Mesothelial cell of epicardium (in vitro differentiated cells): ENCODE data around the gene FAM20B. TPM values are rescaled to one million over a fixed set of nuclear protein-coding genes. Genes with fewer than 3 reads are reported as not detected.
"Not testable (repeated sequence)": the region's sequence is repeated elsewhere in the genome, so short reads cannot be mapped to it uniquely, and the experiment has no call there.

ENCODE experiments used
- DNase-seq, 2 experiments: peaks; one replicate each; pipeline ENCODE4 v3.0.0; 2021; ENCODE audit warnings: low spot score in 2 of 2; ENCODE audit not compliant: unreplicated experiment in 2 of 2
- H3K27ac Mint-ChIP-seq: 2 replicates; pipeline ENCODE4 v1.8.0; 2021; ENCODE audit warnings: mixed read lengths
- H3K27me3 Mint-ChIP-seq: 2 replicates; pipeline ENCODE4 v1.8.0; 2021; ENCODE audit warnings: low read depth, mixed read lengths
- H3K36me3 Mint-ChIP-seq: 2 replicates; pipeline ENCODE4 v1.8.0; 2021; ENCODE audit warnings: mixed read lengths
- H3K4me1 Mint-ChIP-seq: 2 replicates; pipeline ENCODE4 v1.8.0; 2021; ENCODE audit warnings: mixed read lengths
- H3K4me3 Mint-ChIP-seq: 2 replicates; pipeline ENCODE4 v1.8.0; 2021; ENCODE audit warnings: mild to moderate bottlenecking, moderate library complexity, mixed read lengths
- H3K9me3 Mint-ChIP-seq: 2 replicates; pipeline ENCODE4 v1.8.0; 2021; ENCODE audit warnings: mixed read lengths
- total RNA-seq: library from RNA; stranded (reverse); gene quantifications from 3 replicates; pipeline ENCODE4 v1.2.1, GENCODE V29; 2021
- TF ChIP-seq, protein P1 (sequence below): fragments of 200-600 bp; sonication (generic); IDR thresholded peaks from one replicate; pipeline ENCODE4 v1.5.0; 2021; ENCODE audit warnings: antibody characterized with exemption; ENCODE audit not compliant: unreplicated experiment

FAM20B gene
- total RNA-seq, 1 donor from 2014 or later: 52.2 TPM

DNA sequence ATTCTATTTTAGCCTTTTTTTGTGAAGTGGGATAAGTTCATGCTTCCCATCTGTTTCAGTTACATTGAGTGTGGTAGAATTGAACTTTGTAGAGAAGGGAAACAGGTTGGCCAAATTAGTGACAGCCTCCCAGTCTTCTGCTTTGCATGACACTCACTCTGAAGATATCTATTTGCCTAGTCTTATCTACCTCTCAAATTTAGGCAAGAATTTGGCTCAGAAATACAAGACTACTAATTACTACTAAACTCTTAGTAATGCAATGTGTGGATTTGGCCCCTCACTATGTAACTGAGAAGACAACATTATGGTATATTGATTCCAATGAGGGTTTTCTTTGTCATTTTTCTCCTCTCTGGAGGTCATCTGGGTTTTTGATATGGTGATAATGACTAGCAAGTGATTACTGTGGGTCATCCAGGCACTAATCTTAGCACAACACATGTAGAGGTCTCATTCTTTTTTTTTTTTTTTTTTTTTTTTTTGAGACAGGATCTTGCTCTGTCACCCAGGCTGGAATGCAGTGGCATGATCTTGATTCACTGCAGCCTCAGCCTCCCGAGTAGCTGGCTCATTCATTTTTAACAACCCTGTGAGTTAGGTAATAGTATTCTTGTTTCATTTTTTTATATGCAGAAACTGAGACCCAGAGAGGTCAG, 6.3 kb downstream of the FAM20B start:
- TF ChIP-seq, protein P1, sequence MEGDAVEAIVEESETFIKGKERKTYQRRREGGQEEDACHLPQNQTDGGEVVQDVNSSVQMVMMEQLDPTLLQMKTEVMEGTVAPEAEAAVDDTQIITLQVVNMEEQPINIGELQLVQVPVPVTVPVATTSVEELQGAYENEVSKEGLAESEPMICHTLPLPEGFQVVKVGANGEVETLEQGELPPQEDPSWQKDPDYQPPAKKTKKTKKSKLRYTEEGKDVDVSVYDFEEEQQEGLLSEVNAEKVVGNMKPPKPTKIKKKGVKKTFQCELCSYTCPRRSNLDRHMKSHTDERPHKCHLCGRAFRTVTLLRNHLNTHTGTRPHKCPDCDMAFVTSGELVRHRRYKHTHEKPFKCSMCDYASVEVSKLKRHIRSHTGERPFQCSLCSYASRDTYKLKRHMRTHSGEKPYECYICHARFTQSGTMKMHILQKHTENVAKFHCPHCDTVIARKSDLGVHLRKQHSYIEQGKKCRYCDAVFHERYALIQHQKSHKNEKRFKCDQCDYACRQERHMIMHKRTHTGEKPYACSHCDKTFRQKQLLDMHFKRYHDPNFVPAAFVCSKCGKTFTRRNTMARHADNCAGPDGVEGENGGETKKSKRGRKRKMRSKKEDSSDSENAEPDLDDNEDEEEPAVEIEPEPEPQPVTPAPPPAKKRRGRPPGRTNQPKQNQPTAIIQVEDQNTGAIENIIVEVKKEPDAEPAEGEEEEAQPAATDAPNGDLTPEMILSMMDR: no peak
- DNase-seq: no peak
- Mint-ChIP-seq H3K36me3 (no peaks in the 10 kb centered on the region), H3K4me3 (no peak overlapping the region), H3K9me3 (no peaks in the 10 kb centered on the region), H3K4me1 (peaks cover 55% of the 10 kb centered on the region), H3K27ac (no peak overlapping the region), H3K27me3 (no peaks in the 10 kb centered on the region)

DNA sequence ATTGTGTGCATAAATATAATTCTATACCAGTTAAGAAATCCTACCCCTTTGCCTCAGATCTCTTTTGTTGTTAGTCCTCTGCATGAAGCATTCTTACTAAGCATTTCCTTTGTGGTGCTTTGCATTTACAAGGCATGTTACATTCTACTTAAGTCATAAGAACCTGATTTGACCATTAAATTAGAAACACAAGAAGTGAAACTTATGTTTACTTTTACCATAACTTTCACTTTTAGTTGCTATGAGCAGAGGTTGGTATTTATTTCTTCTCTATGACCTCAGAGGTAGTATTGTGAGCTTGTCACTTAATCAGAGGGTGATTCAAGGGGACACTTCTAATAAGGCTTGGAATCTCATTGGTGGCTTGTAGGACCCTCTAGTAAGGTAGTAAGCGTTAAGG, 9.0 kb downstream of the FAM20B start:
- peak overlapping the region; percentile 7 for H3K27ac Mint-ChIP-seq
- H3K36me3 Mint-ChIP-seq: peaks cover 6% of the 10 kb centered on the region
- H3K4me3 Mint-ChIP-seq: no peak overlapping the region
- H3K27me3 Mint-ChIP-seq: no peaks in the 10 kb centered on the region
- DNase-seq: no peak
- H3K9me3 Mint-ChIP-seq: no peaks in the 10 kb centered on the region
- H3K4me1 Mint-ChIP-seq: peaks cover 57% of the 10 kb centered on the region
- TF ChIP-seq, protein P1: no peak

DNA sequence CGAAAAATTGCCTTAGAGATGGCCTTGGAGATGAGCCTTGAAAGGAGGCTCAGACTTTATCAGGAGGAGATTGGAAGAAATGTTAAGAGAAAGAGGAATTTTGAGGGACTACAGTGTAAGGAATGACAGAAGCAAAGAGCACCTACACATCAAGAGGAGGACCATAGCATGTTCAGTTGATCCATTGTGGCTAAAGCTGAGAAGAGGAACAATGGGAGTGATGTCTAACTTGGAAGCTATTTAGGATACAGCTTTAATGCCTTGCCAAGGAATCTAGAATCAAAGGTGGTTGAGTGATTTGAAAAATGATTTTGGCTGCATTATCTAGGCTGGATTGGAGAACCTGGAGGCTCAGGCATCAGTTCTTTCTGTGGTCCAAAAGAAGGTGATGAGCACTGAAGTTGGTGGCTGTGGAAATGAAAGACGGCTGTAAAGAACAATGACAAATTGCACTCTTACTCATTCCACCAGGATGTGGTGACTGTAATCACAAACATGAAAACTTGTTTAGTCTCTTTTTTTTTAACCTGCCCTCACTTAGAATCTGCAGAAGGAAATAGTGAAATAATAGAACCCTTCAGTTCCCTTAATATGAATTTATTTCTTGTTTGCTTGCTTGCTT, 11.3 kb downstream of the FAM20B start:
- TF ChIP-seq, protein P1: no peak
- H3K36me3 Mint-ChIP-seq: peaks cover 6% of the 10 kb centered on the region
- no peak for DNase-seq
- H3K9me3 Mint-ChIP-seq: no peaks in the 10 kb centered on the region
- H3K27me3 Mint-ChIP-seq: no peaks in the 10 kb centered on the region
- H3K4me3 Mint-ChIP-seq: no peak overlapping the region
- H3K27ac Mint-ChIP-seq: no peak overlapping the region
- H3K4me1 Mint-ChIP-seq: peaks cover 45% of the 10 kb centered on the region

DNA sequence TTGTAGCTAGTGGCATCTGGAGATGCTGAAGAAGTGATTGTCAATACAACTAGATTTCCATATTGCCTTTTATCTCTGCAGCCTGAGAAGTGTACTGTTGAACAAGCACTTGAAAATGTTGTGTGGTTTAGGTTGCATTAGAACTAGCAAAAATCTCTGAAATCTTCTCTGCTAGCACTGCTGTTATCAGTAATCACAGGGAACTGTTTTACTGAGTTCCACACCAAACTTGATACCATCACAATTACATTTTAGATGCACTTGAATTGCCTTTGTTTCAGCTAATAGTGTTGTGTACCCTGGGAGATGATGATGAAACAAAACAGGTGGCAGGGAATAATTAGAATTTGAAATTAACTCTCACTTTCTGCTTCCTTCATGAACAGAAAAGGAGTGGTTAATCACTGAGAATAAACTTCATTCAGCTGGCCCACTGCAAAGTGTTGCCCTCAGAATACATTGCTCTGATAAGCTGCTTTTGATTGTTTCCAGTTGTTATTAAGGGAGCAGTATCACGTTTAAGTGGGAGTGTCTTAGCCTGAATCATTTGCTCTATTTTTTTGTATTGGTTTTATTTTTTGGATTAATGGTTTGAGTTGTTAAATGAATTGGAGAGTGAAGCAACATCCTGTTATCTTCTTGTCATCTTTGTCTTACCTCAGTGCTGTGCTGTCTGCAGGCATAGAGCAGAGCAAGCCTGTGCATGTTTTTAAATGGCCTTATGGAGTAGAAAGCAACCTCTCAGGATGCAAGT, 13.0 kb downstream of the FAM20B start:
- no peaks in the 10 kb centered on the region for H3K27me3 Mint-ChIP-seq
- H3K36me3 Mint-ChIP-seq: peaks cover 13% of the 10 kb centered on the region
- no peak for DNase-seq
- peaks cover 4% of the 10 kb centered on the region for H3K9me3 Mint-ChIP-seq
- H3K27ac Mint-ChIP-seq: no peak overlapping the region
- no peak overlapping the region for H3K4me3 Mint-ChIP-seq
- TF ChIP-seq, protein P1: no peak
- peaks cover 37% of the 10 kb centered on the region for H3K4me1 Mint-ChIP-seq

DNA sequence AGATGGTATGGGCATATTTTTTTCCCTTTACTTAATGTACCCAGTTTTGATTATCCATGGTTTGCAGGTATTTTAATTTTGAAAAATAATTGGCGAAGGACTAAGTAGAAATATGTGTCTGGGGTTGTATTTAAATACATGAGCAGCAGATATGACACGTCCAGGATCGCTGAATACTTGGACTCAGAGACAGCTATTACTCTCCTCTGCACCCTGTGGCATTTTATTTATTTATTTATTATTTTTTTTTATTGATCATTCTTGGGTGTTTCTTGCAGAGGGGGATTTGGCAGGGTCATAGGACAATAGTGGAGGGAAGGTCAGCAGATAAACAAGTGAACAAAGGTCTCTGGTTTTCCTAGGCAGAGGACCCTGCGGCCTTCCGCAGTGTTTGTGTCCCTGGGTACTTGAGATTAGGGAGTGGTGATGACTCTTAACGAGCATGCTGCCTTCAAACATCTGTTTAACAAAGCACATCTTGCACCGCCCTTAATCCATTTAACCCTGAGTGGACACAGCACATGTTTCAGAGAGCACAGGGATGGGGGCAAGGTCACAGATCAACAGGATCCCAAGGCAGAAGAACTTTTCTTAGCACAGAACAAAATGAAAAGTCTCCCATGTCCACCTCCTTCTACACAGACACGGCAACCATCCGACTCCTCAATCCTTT, 13.9 kb downstream of the FAM20B start:
- peaks cover 21% of the 10 kb centered on the region for H3K36me3 Mint-ChIP-seq
- peaks cover 32% of the 10 kb centered on the region for H3K4me1 Mint-ChIP-seq
- not testable (repeated sequence) for H3K27me3 Mint-ChIP-seq, H3K27ac Mint-ChIP-seq, H3K4me3 Mint-ChIP-seq, DNase-seq
- peaks cover 10% of the 10 kb centered on the region for H3K9me3 Mint-ChIP-seq

DNA sequence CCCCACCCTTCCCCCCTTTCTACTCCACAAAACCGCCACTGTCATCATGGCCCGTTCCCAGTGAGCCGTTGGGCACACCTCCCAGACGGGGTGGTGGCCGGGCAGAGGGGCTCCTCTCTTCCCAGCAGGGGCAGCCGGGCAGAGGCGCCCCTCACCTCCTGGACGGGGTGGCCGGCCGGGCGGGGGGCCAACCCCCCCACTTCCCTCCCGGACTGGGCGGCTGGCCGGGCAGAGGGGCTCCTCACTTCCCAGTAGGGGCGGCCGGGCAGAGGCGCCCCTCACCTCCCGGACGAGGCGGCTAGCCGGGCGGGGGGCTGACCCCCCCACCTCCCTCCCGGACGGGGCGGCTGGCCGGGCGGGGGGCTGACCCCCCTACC, 14.5 kb downstream of the FAM20B start:
- H3K27ac Mint-ChIP-seq, DNase-seq: not testable (repeated sequence)

More for the DNA sequence above, 14.5 kb downstream of the FAM20B start:
- not testable (repeated sequence) for H3K27me3 Mint-ChIP-seq, H3K4me3 Mint-ChIP-seq
- peaks cover 27% of the 10 kb centered on the region for H3K4me1 Mint-ChIP-seq
- H3K9me3 Mint-ChIP-seq: peaks cover 10% of the 10 kb centered on the region
- peaks cover 22% of the 10 kb centered on the region for H3K36me3 Mint-ChIP-seq
